ENCODE results near the gene SHCBP1.

DNA sequence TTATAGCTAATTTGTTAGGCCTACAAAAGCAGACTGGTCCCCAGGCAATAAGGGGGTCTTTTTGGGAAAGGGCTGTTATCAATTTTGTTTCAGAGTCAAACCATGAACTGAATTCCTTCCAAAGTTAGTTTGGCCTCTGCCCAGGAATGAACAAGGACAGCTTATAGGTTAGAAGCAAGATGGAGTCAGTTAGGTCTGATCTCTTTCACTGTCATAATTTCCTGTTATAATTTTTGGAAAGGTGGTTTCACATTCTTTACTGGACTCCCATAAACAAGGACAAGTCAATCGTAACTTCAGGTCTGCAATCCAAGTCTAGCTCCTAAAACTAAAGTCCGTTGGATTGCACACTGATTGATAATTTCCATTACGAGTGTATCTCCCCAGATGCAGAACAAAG is 30.1 kb upstream of the SHCBP1 start:
- no peak for TF ChIP-seq ETS2 (tag; IDR thresholded peaks at IDR 0.05; ENCODE audit: borderline replicate concordance, poor library complexity, severe bottlenecking)
- TF ChIP-seq ZNF764 (CRISPR knock-in tag; IDR thresholded peaks at IDR 0.05; ENCODE audit: low read depth): no peak
- no peak for TF ChIP-seq SETDB1 (IDR thresholded peaks at IDR 0.05; ENCODE audit: low read length)
- TF ChIP-seq ZNF780A (CRISPR knock-in tag; IDR thresholded peaks at IDR 0.05): no peak
- no peak for TF ChIP-seq MTA3 (IDR thresholded peaks at IDR 0.05; ENCODE audit: borderline replicate concordance)
- TF ChIP-seq SRSF3 (IDR thresholded peaks at IDR 0.05; ENCODE audit: insufficient read depth, low read length): no peak
- TF ChIP-seq KLF13 (tag; IDR thresholded peaks at IDR 0.05; ENCODE audit: borderline replicate concordance, low read depth): no peak
- no peak for TF ChIP-seq POLR2AphosphoS5 (IDR thresholded peaks at IDR 0.05; ENCODE audit: control insufficient read depth, insufficient read depth, low read depth, low read length)
- no peak for TF ChIP-seq PHF8 (IDR thresholded peaks at IDR 0.05; ENCODE audit: borderline replicate concordance, low read length)
- TF ChIP-seq PML (IDR thresholded peaks at IDR 0.05; ENCODE audit: low read length): no peak
- no peak for TF ChIP-seq TAL1 (IDR thresholded peaks at IDR 0.05)
- TF ChIP-seq, protein P1, sequence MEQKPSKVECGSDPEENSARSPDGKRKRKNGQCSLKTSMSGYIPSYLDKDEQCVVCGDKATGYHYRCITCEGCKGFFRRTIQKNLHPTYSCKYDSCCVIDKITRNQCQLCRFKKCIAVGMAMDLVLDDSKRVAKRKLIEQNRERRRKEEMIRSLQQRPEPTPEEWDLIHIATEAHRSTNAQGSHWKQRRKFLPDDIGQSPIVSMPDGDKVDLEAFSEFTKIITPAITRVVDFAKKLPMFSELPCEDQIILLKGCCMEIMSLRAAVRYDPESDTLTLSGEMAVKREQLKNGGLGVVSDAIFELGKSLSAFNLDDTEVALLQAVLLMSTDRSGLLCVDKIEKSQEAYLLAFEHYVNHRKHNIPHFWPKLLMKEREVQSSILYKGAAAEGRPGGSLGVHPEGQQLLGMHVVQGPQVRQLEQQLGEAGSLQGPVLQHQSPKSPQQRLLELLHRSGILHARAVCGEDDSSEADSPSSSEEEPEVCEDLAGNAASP (IDR thresholded peaks at IDR 0.05): no peak

Data from K562 (cell line).